ENCODE measurements around the gene CCDC178. TPM values are rescaled to one million over a fixed set of nuclear protein-coding genes. Genes with fewer than 3 reads are reported as not detected.

The CCDC178 gene
- total RNA-seq, 4 donors from 2014 or later, result 0.39 to 1.4 TPM; not detected in 2

GRCh38 chr18:32893915-32894314, 546.6 kb downstream of the CCDC178 start:
- no peak for TF ChIP-seq POLR2A (IDR thresholded peaks at IDR 0.05)
- TF ChIP-seq CTCF (IDR thresholded peaks at IDR 0.05), result no peak
- H3K4me3 ChIP-seq (ENCODE audit: low read depth, poor library complexity, severe bottlenecking), result no peak overlapping the region
- no peak for DNase-seq (ENCODE audit: low spot score in 2 of 2)
- intact Hi-C loops (cut with DNase I; ENCODE audit: low total_unique reads), result no loop called here
- 81 to 89% methylated on average over 7 of the region's 7 CpGs for WGBS, 2 donors

- TF ChIP-seq POLR2A (IDR thresholded peaks at IDR 0.05) (no peak), CTCF (IDR thresholded peaks at IDR 0.05) (no peak)
- no peak overlapping the region for H3K4me3 ChIP-seq (ENCODE audit: low read depth, poor library complexity, severe bottlenecking)
- intact Hi-C loops (cut with DNase I; ENCODE audit: low total_unique reads), result no loop called here
- DNase-seq (ENCODE audit: low spot score in 2 of 2), result no peak
- 82 to 90% methylated on average over 3 of the region's 3 CpGs for WGBS, 2 donors
Measured at GRCh38 chr18:32891797-32892196, 548.7 kb downstream of the CCDC178 start.

- DNase-seq (ENCODE audit: low spot score in 2 of 2), result no peak
- 82 to 83% methylated on average over 2 of the region's 2 CpGs for WGBS, 2 donors
- H3K4me3 ChIP-seq (ENCODE audit: low read depth, poor library complexity, severe bottlenecking), result no peak overlapping the region
- no peak for TF ChIP-seq CTCF (IDR thresholded peaks at IDR 0.05)
- TF ChIP-seq POLR2A (IDR thresholded peaks at IDR 0.05), result no peak
- intact Hi-C loops (cut with DNase I; ENCODE audit: low total_unique reads), result no loop called here
Measured at GRCh38 chr18:32891130-32891529, 549.4 kb downstream of the CCDC178 start.

GRCh38 chr18:32889615-32890593, 550.6 kb downstream of the CCDC178 start:
- 80 to 87% methylated on average over 8 of the region's 8 CpGs for WGBS, 2 donors
- TF ChIP-seq POLR2A (IDR thresholded peaks at IDR 0.05) (no peak), CTCF (IDR thresholded peaks at IDR 0.05) (no peak)
- intact Hi-C loops (cut with DNase I; ENCODE audit: low total_unique reads), result no loop called here
- no peak for DNase-seq (ENCODE audit: low spot score in 2 of 2)
- H3K4me3 ChIP-seq (ENCODE audit: low read depth, poor library complexity, severe bottlenecking), result no peak overlapping the region

GRCh38 chr18:32888306-32888705, 552.2 kb downstream of the CCDC178 start:
- 52 to 71% methylated on average over 2 of the region's 2 CpGs for WGBS, 2 donors
- intact Hi-C loops (cut with DNase I; ENCODE audit: low total_unique reads), result no loop called here
- DNase-seq (ENCODE audit: low spot score in 2 of 2), result no peak
- H3K4me3 ChIP-seq (ENCODE audit: low read depth, poor library complexity, severe bottlenecking), result no peak overlapping the region
- TF ChIP-seq CTCF (IDR thresholded peaks at IDR 0.05), result no peak
- no peak for TF ChIP-seq POLR2A (IDR thresholded peaks at IDR 0.05)

Other genes starting within 250 kb of the CCDC178 start
- under 1 TPM; 0.13 to 0.62 (median 0.41) TPM for gene ASXL3, start 137.5 kb upstream of the CCDC178 start, total RNA-seq

Measured in lower leg skin (tissue), 4 donors.